IMR-90 (cell line): ENCODE results near the gene RNFT2.

Experiments
- CEBPB ChIP-seq: IDR thresholded peaks from 2 replicates; pipeline ENCODE4 v1.6.1; 2012; ENCODE audit warnings: low read depth, low read length, improper control_type of control experiment
- NFE2L2 ChIP-seq: fragments of 150-350 bp; IDR thresholded peaks from 2 replicates; pipeline ENCODE4 v1.6.1; 2016; ENCODE audit warnings: low read depth, mild to moderate bottlenecking, low read length
- POLR2A ChIP-seq: IDR thresholded peaks from 2 replicates; pipeline ENCODE4 v1.6.1; 2012; ENCODE audit warnings: mild to moderate bottlenecking, low read depth, low read length
- RAD21 ChIP-seq: IDR thresholded peaks from 2 replicates; pipeline ENCODE4 v1.6.1; 2012; ENCODE audit warnings: low read length, improper control_type of control experiment
- RFX5 ChIP-seq: IDR thresholded peaks from 2 replicates; pipeline ENCODE4 v1.8.0; 2012; ENCODE audit warnings: low read depth, mild to moderate bottlenecking, low read length, moderate library complexity
- TF ChIP-seq, protein P1 (sequence below): conservative IDR thresholded peaks from 2 replicates; pipeline ENCODE4 v1.5.1; 2012; ENCODE audit warnings: mild to moderate bottlenecking, low read depth, low read length, improper control_type of control experiment

DNA sequence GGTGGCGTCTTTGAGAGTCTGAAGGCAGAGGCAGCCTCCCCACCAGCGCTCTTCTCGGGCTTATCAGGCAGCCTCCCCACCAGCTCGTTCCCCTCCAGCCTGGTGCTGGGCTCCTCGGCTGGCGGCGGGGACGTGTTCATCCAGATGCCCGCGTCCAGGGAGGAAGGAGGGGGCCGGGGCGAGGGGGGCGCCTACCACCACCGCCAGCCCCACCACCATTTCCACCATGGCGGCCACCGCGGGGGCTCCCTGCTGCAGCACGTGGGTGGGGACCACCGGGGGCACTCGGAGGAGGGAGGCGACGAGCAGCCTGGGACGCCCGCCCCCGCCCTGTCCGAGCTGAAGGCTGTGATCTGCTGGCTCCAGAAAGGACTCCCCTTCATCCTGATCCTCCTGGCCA, 11.8 kb downstream of the RNFT2 start:
- TF ChIP-seq, protein P1, sequence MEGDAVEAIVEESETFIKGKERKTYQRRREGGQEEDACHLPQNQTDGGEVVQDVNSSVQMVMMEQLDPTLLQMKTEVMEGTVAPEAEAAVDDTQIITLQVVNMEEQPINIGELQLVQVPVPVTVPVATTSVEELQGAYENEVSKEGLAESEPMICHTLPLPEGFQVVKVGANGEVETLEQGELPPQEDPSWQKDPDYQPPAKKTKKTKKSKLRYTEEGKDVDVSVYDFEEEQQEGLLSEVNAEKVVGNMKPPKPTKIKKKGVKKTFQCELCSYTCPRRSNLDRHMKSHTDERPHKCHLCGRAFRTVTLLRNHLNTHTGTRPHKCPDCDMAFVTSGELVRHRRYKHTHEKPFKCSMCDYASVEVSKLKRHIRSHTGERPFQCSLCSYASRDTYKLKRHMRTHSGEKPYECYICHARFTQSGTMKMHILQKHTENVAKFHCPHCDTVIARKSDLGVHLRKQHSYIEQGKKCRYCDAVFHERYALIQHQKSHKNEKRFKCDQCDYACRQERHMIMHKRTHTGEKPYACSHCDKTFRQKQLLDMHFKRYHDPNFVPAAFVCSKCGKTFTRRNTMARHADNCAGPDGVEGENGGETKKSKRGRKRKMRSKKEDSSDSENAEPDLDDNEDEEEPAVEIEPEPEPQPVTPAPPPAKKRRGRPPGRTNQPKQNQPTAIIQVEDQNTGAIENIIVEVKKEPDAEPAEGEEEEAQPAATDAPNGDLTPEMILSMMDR: no peak
- no peak for TF ChIP-seq NFE2L2
- TF ChIP-seq POLR2A: no peak
- no peak for TF ChIP-seq CEBPB
- TF ChIP-seq RAD21: no peak
- no peak for TF ChIP-seq RFX5
